Coronary artery (tissue), 2 donors: ENCODE results near the gene PSMA3.

Source experiments
- DNase-seq: peaks from one replicate; pipeline ENCODE4 v3.0.0-alpha.2; 2017; ENCODE audit warnings: low spot score
- H3K27ac ChIP-seq, 2 donors: fragments of 200-600 bp; sonication (generic); one replicate each; pipeline ENCODE4 v1.5.1; 2016 to 2019
- H3K4me3 ChIP-seq: fragments of 200-600 bp; sonication (generic); 2 replicates; pipeline ENCODE4 v1.5.1; 2016; ENCODE audit warnings: mild to moderate bottlenecking, moderate library complexity
- CTCF ChIP-seq: fragments of 200-600 bp; sonication (generic); IDR thresholded peaks from one replicate; pipeline ENCODE4 v1.5.1; 2019; ENCODE audit warnings: antibody characterized with exemption

The PSMA3 gene

GRCh38 chr14:58299401-58300330 is 55.0 kb downstream of the PSMA3 start:
- peak; percentile 79 for DNase-seq
- TF ChIP-seq CTCF = no peak
- H3K27ac ChIP-seq = peak overlapping the region; percentile 95 to 97

GRCh38 chr14:58301416-58301815 is 56.8 kb downstream of the PSMA3 start:
- Histone ChIP-seq H3K4me3 (no peak overlapping the region), H3K27ac (no peak overlapping the region)
- TF ChIP-seq CTCF = no peak
- DNase-seq = no peak

More at GRCh38 chr14:58299401-58300330, 55.0 kb downstream of the PSMA3 start:
- peak overlapping the region; percentile 87 for H3K4me3 ChIP-seq

GRCh38 chr14:58305730-58306129 is 61.1 kb downstream of the PSMA3 start:
- no peak for TF ChIP-seq CTCF
- H3K4me3 ChIP-seq = no peak overlapping the region
- H3K27ac ChIP-seq = no peak overlapping the region
- no peak for DNase-seq

GRCh38 chr14:58307597-58308316 is 63.1 kb downstream of the PSMA3 start:
- no peak overlapping the region for H3K4me3 ChIP-seq
- no peak overlapping the region for H3K27ac ChIP-seq
- no peak for DNase-seq
- TF ChIP-seq CTCF = no peak

GRCh38 chr14:58309086-58309485 is 64.4 kb downstream of the PSMA3 start:
- Histone ChIP-seq H3K4me3 (no peak overlapping the region), H3K27ac (no peak overlapping the region)
- no peak for TF ChIP-seq CTCF
- no peak for DNase-seq

- no peak for TF ChIP-seq CTCF
- Histone ChIP-seq H3K4me3 (no peak overlapping the region), H3K27ac (no peak overlapping the region)
- no peak for DNase-seq
Observed at GRCh38 chr14:58313699-58314098, 69.1 kb downstream of the PSMA3 start.
